ENCODE results near the gene DCAKD.

The DCAKD gene

GRCh38 chr17:44976206-44976605 lies 75.2 kb downstream of the DCAKD start:
- no peak for DNase-seq (ENCODE audit: low read depth in 2 of 2, low spot score in 1 of 2)
